HG03520 (cell line): ENCODE measurements around the gene LHX5.

Experiments
- ATAC-seq: cut with Tn5 transposase; IDR thresholded peaks from one replicate; pipeline ENCODE4 v1.9.1; 2021; ENCODE audit warnings: mild to moderate bottlenecking, moderate library complexity; ENCODE audit not compliant: unreplicated experiment

LHX5 gene

GRCh38 chr12:113478351-113479011 lies 6.8 kb upstream of the LHX5 start:
- no peak for ATAC-seq

GRCh38 chr12:113477842-113478215 lies 6.2 kb upstream of the LHX5 start:
- ATAC-seq, result no peak

GRCh38 chr12:113477171-113477841 lies 5.6 kb upstream of the LHX5 start:
- ATAC-seq, result no peak

GRCh38 chr12:113476176-113476986 lies 4.7 kb upstream of the LHX5 start:
- ATAC-seq, result no peak

- ATAC-seq, result no peak
These were observed 3.9 kb upstream of the LHX5 start for GRCh38 chr12:113475451-113476175.

- no peak for ATAC-seq
These were observed 3.2 kb upstream of the LHX5 start for GRCh38 chr12:113474635-113475436.

- no peak for ATAC-seq
These were observed 2.3 kb upstream of the LHX5 start for GRCh38 chr12:113473942-113474341.

GRCh38 chr12:113473400-113473799 lies 1.7 kb upstream of the LHX5 start:
- ATAC-seq, result no peak

GRCh38 chr12:113472191-113473121 lies 785 bp upstream of the LHX5 start:
- no peak for ATAC-seq

GRCh38 chr12:113470871-113471618 lies 626 bp downstream of the LHX5 start:
- ATAC-seq, result no peak

GRCh38 chr12:113469949-113470743 lies 1.5 kb downstream of the LHX5 start:
- no peak for ATAC-seq

GRCh38 chr12:113469224-113469948 lies 2.3 kb downstream of the LHX5 start:
- ATAC-seq, result no peak

GRCh38 chr12:113468365-113469223 lies 3.1 kb downstream of the LHX5 start:
- ATAC-seq, result no peak

GRCh38 chr12:113467502-113468364 lies 3.9 kb downstream of the LHX5 start:
- no peak for ATAC-seq

- ATAC-seq, result no peak
These were observed 4.5 kb downstream of the LHX5 start for GRCh38 chr12:113467142-113467501.
